GM12872 (cell line): Measurements from ENCODE around the gene HECW1.

ENCODE experiments used
- CTCF ChIP-seq: IDR thresholded peaks from 3 replicates; pipeline ENCODE4 v1.5.1; 2011; ENCODE audit warnings: low read depth, mild to moderate bottlenecking, low read length, moderate library complexity; ENCODE audit not compliant: insufficient read depth

The HECW1 gene

GRCh38 chr7:43443381-43443780, 330.9 kb downstream of the HECW1 start:
- no peak for TF ChIP-seq CTCF

DNA sequence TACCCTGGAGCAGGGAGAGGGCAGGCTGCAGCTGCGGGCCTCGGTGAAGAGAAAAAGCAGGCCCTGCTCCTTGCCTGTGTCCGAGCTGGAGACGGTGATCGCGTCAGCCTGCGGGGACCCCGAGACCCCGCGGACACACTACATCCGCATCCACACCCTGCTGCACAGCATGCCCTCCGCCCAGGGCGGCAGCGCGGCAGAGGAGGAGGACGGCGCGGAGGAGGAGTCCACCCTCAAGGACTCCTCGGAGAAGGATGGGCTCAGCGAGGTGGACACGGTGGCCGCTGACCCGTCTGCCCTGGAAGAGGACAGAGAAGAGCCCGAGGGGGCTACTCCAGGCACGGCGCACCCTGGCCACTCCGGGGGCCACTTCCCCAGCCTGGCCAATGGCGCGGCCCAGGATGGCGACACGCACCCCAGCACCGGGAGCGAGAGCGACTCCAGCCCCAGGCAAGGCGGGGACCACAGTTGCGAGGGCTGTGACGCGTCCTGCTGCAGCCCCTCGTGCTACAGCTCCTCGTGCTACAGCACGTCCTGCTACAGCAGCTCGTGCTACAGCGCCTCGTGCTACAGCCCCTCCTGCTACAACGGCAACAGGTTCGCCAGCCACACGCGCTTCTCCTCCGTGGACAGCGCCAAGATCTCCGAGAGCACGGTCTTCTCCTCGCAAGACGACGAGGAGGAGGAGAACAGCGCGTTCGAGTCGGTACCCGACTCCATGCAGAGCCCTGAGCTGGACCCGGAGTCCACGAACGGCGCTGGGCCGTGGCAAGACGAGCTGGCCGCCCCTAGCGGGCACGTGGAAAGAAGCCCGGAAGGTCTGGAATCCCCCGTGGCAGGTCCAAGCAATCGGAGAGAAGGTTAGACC, 332.5 kb downstream of the HECW1 start:
- no peak for TF ChIP-seq CTCF

GRCh38 chr7:43449577-43449976, 337.1 kb downstream of the HECW1 start:
- no peak for TF ChIP-seq CTCF

DNA sequence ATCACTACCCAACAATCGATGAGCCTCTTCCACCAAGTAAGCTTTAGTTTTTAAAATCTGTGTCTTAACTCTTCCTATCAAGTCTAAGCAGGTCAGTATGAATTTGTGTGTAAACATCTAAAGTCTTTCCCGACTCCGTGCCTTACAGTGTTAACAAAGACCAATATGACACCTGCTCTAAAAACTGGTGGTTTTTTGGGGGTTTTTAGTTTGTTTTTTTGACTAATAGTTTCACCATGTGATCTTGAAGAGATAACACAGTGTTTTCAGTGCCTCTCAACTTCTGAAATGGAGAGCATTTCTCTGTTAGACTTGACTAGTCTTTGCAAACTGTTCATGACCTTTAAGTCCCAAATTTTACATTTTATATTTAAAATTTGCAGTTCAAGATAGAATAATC, 338.4 kb downstream of the HECW1 start:
- TF ChIP-seq CTCF = no peak

DNA sequence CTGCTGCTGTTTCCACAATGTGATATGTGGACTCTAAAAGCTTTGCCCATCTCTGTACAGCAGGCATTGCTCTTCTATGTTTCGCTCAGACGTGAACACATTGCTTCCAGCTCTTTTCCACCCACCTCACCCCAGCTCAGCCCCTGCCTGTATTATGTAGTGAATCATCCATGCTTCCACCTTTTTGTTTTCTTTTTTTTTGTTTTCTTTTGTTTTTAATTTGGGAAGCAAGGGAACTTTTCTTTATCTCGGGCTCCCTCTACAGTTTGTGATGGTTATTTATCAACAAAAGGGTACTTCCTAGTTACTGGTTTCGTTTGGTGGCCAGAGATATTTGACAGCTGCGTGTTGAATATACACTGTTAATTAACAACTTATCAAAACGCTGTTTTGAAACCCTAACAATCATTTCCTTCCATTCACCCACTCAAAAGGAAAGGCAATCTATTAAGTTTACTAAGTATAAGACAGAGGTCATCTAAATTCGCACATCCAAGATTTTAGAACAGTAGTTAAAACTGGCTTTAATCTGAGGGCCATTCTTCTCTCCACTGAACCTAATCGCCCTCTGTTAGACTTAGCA, 342.6 kb downstream of the HECW1 start:
- peak; percentile 47; the same call in 2 of the 3 replicates for TF ChIP-seq CTCF

DNA sequence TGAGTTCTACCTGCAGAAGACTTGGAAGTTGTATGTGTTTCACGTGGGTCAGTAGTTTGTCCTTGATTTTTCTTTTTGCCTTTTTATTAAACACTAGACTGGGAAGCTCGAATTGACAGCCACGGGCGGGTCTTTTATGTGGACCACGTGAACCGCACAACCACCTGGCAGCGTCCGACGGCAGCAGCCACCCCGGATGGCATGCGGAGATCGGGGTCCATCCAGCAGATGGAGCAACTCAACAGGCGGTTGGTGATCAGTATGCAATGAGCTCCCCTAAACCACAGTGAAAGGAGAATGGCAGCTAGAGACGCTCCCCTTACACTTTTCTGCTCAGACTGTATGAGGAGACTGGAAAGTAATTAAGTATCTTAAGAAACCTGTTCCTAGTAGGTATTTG, 343.8 kb downstream of the HECW1 start:
- no peak for TF ChIP-seq CTCF

DNA sequence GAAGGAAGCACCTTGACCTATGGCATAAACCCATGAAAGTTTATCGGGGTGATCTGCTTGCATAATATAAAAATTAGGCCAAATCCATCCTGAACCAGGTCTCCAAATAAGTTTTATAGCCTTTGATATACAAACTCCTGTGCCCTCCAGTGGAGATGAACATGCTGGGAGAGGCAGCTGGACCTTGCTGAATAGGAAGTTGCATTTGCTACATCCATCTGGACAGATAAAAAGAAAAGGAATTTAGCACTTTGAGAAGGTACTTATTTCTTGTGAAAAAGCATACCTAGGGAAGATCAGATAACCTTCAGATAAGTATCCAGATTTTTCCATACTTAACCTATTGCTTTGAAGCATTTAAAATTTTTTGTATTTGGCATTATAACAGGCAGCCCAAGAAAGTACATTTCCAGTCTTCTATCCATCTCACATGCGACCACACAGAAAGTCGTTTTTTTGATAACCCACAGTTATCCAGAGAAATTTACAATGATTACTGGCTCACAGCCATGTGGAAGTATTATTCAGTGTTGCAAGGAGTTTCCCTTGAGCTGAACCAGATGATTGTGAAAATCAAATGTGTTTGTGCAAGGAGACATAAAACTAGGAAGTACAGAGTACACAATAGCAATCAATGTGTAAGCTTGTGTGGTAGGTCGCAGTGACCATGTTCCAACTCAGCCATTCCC, 346.0 kb downstream of the HECW1 start:
- no peak for TF ChIP-seq CTCF
